ENCODE results near the gene RAI1. TPM values are rescaled to one million over a fixed set of nuclear protein-coding genes. Genes with fewer than 3 reads are reported as not detected.

The RAI1 gene
- polyA plus RNA-seq, 4 donors = 21.8 to 32.4 (median 23.6) TPM

DNA sequence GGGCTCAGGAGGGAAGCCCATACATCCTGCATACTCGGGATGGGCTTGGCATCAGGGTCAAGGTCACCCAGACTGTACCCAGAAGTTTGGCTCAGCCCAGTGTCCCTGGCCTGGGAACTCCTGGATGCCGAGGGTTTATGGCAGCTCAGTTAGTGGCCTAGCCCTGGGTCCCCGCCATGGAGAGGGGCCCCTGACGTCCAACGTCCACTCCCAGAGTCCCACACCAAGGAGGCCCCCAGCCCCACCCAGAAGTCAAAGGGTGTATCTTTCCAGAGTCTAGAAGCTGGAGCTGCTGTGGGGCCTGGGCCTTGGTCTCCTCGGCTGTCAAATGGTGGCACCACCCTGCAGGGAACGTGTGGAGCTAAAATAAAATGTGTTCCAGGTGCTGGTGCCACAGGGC, 79.1 kb downstream of the RAI1 start:
- DNase-seq (ENCODE audit: low read depth in 4 of 4, low spot score in 3 of 4) = no peak

GRCh38 chr17:17760872-17761550, 79.8 kb downstream of the RAI1 start:
- no peak for DNase-seq (ENCODE audit: low read depth in 4 of 4, low spot score in 3 of 4)

- DNase-seq (ENCODE audit: low read depth in 4 of 4, low spot score in 3 of 4) = no peak
Observed at GRCh38 chr17:17761894-17762743, 80.9 kb downstream of the RAI1 start.

- DNase-seq (ENCODE audit: low read depth in 4 of 4, low spot score in 3 of 4) = no peak
Observed at GRCh38 chr17:17762744-17763105, 81.5 kb downstream of the RAI1 start.

- no peak for DNase-seq (ENCODE audit: low read depth in 4 of 4, low spot score in 3 of 4)
Observed at GRCh38 chr17:17763136-17763535, 81.9 kb downstream of the RAI1 start.

DNA sequence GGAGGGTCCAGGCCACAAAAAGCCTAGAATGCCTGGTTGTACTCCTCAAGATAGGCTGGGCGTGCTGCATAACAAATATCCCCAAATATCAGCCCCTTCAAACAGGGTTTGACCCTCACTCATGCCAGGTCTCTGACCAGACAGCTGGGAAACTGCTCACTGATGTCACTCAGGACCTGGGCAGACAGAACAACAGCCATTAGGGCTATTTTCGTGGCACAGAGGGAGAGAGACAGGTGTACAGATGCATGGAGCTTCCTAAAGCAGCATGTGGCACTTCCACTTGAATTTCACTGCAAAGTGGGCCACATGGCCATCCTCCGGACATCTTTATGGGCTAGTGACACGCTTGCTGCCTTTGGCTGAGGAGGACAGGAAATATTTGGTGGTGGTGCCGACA, 82.5 kb downstream of the RAI1 start:
- DNase-seq (ENCODE audit: low read depth in 4 of 4, low spot score in 3 of 4) = no peak

DNA sequence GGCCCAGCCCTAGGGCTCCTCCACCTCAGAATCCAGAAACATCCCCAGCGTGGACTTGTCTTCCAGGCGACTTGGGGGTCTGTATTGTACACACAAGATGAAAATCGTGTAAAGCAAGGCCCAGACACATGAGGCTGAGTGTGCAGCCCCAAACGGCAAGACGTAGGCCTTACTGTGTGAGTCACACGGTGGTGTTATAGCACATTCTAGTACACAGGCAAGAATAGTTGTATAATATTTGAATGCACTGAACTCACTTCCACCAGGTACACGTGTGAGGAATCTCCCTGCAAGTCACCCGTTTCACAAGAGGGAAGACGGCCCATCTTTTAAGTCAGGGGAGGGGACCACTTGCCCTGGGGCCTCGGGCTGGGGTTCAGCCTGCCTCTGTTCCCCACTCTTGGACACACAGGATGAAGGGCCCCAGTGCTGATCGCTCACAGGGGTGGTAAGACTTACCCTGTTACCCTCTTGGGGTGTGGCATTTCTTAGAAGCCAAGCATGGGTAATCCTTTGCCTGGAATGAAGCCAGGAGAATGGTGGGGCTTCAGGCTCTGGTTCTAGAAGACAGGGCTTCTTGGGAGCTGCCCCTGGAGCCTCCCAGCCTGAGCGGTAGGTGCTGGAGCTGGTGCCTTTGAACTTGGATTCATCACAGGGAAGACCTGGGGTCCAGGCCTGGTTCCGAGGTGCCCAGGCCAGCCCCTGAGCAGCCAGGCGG, 84.3 kb downstream of the RAI1 start:
- no peak for DNase-seq (ENCODE audit: low read depth in 4 of 4, low spot score in 3 of 4)

- no peak for DNase-seq (ENCODE audit: low read depth in 4 of 4, low spot score in 3 of 4)
Observed at GRCh38 chr17:17766077-17766743, 85.0 kb downstream of the RAI1 start.

GRCh38 chr17:17766744-17767120, 85.5 kb downstream of the RAI1 start:
- no peak for DNase-seq (ENCODE audit: low read depth in 4 of 4, low spot score in 3 of 4)

DNA sequence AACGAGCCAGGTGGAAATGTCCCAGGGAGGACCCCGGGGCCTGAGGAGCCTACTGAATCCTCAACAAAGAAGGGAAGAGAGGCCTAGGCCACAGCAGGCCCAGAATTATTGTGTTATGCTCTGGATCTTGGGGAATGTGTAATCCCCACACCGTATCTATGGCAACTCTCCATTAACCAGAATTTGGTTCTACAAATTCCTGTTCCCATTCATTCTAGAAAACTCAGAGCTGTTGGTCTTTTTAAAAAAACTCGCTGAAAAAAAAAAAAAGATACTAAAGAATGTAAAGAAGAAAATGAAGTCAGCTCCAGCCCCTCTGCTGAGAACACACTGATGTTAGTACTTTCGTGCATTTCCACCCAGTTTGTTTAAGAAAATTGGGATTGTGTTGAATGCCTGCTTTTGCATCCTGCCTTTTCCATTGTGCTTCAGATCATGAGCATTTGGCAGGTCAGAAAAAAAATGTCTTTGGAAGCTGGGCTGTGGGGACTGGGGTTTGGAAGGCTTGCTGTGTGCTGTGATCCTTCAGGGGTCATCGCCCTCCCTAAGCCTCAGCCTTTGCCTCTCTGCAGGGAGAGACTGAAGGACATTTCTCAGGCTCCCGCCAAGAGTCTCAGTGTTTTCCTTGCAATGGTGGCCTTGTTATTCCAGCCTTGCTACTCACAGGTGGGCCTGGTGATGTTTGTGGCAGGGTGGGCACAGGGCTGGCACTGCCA, 86.1 kb downstream of the RAI1 start:
- DNase-seq (ENCODE audit: low read depth in 4 of 4, low spot score in 3 of 4) = no peak

GRCh38 chr17:17767887-17768418, 86.7 kb downstream of the RAI1 start:
- DNase-seq (ENCODE audit: low read depth in 4 of 4, low spot score in 3 of 4) = no peak

- no peak for DNase-seq (ENCODE audit: low read depth in 4 of 4, low spot score in 3 of 4)
Observed at GRCh38 chr17:17768424-17769088, 87.3 kb downstream of the RAI1 start.

- no peak for DNase-seq (ENCODE audit: low read depth in 4 of 4, low spot score in 3 of 4)
Observed at GRCh38 chr17:17769869-17770631, 88.8 kb downstream of the RAI1 start.

DNA sequence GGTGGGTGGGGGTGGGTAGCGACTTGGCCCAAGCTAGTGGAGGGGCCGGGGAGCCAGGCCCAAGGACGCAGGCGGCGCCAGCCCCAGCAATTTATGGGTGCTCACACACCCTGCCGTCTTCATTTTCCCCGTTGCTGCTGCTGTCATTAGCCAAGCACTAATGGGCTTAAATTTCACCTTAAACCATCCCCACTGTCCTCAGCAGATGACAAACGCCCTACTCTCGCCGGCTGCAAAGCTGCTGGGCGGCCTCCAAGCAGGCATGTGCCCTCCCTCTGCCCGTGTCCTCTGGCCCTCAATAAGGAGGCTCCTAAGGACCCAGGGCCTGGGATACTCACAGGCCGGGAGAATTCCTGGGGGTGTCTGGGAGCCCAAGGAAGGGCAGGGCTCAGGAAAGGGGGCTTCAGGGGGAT, 89.4 kb downstream of the RAI1 start:
- no peak for DNase-seq (ENCODE audit: low read depth in 4 of 4, low spot score in 3 of 4)

DNA sequence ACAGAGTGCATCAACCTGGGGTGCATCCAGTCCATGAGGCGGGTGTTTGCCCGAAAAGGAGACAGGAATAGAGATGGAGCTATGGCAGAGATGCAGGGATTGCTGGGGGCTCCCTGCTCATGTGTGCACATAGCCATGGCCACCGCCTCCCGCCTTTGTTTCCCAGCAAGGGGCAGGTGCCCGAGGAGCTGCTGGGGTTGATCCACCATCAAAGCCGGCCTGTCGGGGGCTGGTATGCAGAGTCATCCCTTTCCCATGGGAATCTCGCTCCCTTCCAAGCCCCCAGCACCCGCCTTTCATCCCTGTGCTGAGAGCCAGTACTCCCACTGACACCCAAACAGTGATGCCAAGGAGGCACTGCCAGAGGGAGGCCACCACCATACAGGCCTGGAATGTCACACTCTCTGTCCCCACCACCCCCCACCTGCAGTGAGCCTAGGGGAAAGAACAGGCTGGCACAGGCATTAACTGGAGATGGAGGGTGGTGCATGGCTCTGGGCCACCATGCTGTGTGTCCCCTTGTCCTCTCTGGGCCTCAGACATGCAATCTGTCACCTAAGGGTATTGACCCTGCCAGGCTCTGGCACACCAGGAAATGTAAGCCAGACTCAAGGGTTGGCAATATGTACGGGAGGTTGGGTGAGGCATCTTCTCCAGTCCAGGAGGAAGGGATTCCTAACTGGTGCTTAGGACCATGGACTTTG, 90.4 kb downstream of the RAI1 start:
- no peak for DNase-seq (ENCODE audit: low read depth in 4 of 4, low spot score in 3 of 4)

GRCh38 chr17:17772231-17772630, 91.0 kb downstream of the RAI1 start:
- DNase-seq (ENCODE audit: low read depth in 4 of 4, low spot score in 3 of 4) = no peak

DNA sequence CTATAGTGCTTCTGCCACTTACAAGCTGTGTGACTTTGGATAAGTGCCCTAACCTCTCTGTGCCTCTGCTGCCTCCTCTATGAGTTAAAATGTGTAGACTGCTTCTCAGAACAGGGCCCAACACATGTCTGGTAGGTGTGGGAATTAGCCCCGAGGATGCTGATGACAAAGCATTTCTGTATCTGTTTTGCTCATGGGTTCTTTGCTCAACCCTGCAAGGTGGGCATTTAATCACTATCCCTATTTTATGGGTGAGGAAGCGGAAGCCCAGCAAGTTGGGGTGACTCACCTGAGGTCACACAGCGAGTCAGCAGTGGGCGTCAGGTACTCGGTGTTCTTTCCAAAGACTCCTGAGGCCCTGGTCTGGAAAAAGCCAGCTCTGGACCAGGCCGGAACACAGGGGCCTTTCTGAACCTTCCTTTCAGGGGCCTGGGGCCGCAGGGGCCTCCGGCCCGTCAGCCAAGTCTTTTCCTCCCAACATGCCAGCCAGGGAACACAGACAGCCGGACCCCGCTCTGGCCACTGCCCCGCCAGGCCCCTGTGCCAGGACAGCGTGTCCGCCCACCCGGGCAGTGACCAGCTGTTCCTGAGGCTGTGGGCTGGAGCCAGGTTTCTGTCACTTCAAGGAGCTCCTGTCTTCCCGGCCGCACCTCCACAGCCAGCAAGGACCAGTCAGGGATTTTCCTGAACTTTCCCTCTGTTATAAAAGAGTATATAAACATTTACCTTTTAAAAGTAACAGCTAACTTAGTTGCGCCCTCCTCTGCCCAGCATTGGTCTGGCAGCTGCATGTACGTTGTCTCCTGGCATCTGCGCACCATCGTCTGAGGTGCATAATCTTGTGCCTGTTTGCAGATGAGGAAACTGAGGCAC, 93.0 kb downstream of the RAI1 start:
- no peak for DNase-seq (ENCODE audit: low read depth in 4 of 4, low spot score in 3 of 4)

Data from right renal pelvis (tissue), 4 donors.